ENCODE data around the gene CFAP91.

- TF ChIP-seq, protein P1, sequence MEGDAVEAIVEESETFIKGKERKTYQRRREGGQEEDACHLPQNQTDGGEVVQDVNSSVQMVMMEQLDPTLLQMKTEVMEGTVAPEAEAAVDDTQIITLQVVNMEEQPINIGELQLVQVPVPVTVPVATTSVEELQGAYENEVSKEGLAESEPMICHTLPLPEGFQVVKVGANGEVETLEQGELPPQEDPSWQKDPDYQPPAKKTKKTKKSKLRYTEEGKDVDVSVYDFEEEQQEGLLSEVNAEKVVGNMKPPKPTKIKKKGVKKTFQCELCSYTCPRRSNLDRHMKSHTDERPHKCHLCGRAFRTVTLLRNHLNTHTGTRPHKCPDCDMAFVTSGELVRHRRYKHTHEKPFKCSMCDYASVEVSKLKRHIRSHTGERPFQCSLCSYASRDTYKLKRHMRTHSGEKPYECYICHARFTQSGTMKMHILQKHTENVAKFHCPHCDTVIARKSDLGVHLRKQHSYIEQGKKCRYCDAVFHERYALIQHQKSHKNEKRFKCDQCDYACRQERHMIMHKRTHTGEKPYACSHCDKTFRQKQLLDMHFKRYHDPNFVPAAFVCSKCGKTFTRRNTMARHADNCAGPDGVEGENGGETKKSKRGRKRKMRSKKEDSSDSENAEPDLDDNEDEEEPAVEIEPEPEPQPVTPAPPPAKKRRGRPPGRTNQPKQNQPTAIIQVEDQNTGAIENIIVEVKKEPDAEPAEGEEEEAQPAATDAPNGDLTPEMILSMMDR (IDR thresholded peaks at IDR 0.05; ENCODE audit: low read depth, low read length, missing input control) = peak; percentile 48
- no peak for TF ChIP-seq YY1 (IDR thresholded peaks at IDR 0.05)
- no peak for TF ChIP-seq SP1 (IDR thresholded peaks at IDR 0.05)
- no peak for TF ChIP-seq GABPA (IDR thresholded peaks at IDR 0.05 in 1 of 2, conservative IDR thresholded peaks at IDR 0.05 in 1 of 2)
- no peak for TF ChIP-seq TAF1 (conservative IDR thresholded peaks at IDR 0.05)
- TF ChIP-seq, protein P2, sequence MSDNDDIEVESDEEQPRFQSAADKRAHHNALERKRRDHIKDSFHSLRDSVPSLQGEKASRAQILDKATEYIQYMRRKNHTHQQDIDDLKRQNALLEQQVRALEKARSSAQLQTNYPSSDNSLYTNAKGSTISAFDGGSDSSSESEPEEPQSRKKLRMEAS (IDR thresholded peaks at IDR 0.05) = no peak
- TF ChIP-seq JUND (IDR thresholded peaks at IDR 0.05) = no peak
- TF ChIP-seq RAD21 (IDR thresholded peaks at IDR 0.05) = peak; percentile 51 to 73
- no peak for TF ChIP-seq FOXA2 (IDR thresholded peaks at IDR 0.05)
- TF ChIP-seq, protein P3, sequence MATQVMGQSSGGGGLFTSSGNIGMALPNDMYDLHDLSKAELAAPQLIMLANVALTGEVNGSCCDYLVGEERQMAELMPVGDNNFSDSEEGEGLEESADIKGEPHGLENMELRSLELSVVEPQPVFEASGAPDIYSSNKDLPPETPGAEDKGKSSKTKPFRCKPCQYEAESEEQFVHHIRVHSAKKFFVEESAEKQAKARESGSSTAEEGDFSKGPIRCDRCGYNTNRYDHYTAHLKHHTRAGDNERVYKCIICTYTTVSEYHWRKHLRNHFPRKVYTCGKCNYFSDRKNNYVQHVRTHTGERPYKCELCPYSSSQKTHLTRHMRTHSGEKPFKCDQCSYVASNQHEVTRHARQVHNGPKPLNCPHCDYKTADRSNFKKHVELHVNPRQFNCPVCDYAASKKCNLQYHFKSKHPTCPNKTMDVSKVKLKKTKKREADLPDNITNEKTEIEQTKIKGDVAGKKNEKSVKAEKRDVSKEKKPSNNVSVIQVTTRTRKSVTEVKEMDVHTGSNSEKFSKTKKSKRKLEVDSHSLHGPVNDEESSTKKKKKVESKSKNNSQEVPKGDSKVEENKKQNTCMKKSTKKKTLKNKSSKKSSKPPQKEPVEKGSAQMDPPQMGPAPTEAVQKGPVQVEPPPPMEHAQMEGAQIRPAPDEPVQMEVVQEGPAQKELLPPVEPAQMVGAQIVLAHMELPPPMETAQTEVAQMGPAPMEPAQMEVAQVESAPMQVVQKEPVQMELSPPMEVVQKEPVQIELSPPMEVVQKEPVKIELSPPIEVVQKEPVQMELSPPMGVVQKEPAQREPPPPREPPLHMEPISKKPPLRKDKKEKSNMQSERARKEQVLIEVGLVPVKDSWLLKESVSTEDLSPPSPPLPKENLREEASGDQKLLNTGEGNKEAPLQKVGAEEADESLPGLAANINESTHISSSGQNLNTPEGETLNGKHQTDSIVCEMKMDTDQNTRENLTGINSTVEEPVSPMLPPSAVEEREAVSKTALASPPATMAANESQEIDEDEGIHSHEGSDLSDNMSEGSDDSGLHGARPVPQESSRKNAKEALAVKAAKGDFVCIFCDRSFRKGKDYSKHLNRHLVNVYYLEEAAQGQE (IDR thresholded peaks at IDR 0.05) = no peak
- no peak for TF ChIP-seq NR2F2 (IDR thresholded peaks at IDR 0.05)
- TF ChIP-seq EGR1 (IDR thresholded peaks at IDR 0.05; ENCODE audit: low read depth in 2 of 2) = no peak
- TF ChIP-seq, protein P4, sequence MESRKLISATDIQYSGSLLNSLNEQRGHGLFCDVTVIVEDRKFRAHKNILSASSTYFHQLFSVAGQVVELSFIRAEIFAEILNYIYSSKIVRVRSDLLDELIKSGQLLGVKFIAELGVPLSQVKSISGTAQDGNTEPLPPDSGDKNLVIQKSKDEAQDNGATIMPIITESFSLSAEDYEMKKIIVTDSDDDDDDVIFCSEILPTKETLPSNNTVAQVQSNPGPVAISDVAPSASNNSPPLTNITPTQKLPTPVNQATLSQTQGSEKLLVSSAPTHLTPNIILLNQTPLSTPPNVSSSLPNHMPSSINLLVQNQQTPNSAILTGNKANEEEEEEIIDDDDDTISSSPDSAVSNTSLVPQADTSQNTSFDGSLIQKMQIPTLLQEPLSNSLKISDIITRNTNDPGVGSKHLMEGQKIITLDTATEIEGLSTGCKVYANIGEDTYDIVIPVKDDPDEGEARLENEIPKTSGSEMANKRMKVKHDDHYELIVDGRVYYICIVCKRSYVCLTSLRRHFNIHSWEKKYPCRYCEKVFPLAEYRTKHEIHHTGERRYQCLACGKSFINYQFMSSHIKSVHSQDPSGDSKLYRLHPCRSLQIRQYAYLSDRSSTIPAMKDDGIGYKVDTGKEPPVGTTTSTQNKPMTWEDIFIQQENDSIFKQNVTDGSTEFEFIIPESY (IDR thresholded peaks at IDR 0.05) = no peak
- TF ChIP-seq, protein P5, sequence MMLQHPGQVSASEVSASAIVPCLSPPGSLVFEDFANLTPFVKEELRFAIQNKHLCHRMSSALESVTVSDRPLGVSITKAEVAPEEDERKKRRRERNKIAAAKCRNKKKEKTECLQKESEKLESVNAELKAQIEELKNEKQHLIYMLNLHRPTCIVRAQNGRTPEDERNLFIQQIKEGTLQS (IDR thresholded peaks at IDR 0.05) = no peak
Observed at GRCh38 chr3:119690043-119690656, 12.7 kb upstream of the CFAP91 start.
